CD4-positive, alpha-beta memory T cell (primary cell): Measurements from ENCODE around the gene SLC16A3. TPM values are rescaled to one million over a fixed set of nuclear protein-coding genes. Genes with fewer than 3 reads are reported as not detected.

Source experiments
- CTCF ChIA-PET: fragments of 350-600 bp; sonication (Branson Sonifier 250); formaldehyde crosslinking; loops from one replicate; lab custom pipeline; 2021; ENCODE audit warnings: inconsistent platforms; ENCODE audit not compliant: partially characterized antibody; lab: Charles Lee
- POLR2A ChIA-PET: fragments of 350-600 bp; sonication (Branson Sonifier 250); formaldehyde crosslinking; loops from one replicate; lab custom pipeline; 2021; ENCODE audit not compliant: partially characterized antibody; lab: Charles Lee
- DNase-seq, 5 donors: peaks; one replicate each; pipeline versions ENCODE4 v3.0.0 to v3.0.0-alpha.2; 2020 to 2022; ENCODE audit warnings: mixed read lengths in 1 of 5
- H3K27ac ChIP-seq: one replicate; pipeline ENCODE4 v1.7.0; 2013; ENCODE audit warnings: low read depth, low read length
- H3K27me3 ChIP-seq: 2 replicates; pipeline ENCODE4 v1.7.0; 2013; ENCODE audit warnings: mild to moderate bottlenecking, low read length, moderate library complexity; ENCODE audit not compliant: insufficient read depth
- H3K36me3 ChIP-seq: 2 replicates; pipeline ENCODE4 v1.7.0; 2013; ENCODE audit warnings: mild to moderate bottlenecking, low read length, moderate library complexity; ENCODE audit not compliant: insufficient read depth
- H3K4me1 ChIP-seq: 2 replicates; pipeline ENCODE4 v1.7.0; 2013; ENCODE audit warnings: mild to moderate bottlenecking, low read length, moderate library complexity; ENCODE audit not compliant: insufficient read depth
- H3K4me3 ChIP-seq, 2 donors: one replicate each; pipeline ENCODE4 v1.7.0; 2013; ENCODE audit warnings: low read length in 2 of 2, mild to moderate bottlenecking in 1 of 2
- H3K9me3 ChIP-seq, 2 donors: one replicate each; pipeline ENCODE4 v1.7.0; 2013; ENCODE audit warnings: low read length in 2 of 2, control low read depth in 1 of 2; ENCODE audit not compliant: control insufficient read depth in 1 of 2
- H3K27ac Mint-ChIP-seq, 7 donors: one replicate each; pipeline ENCODE4 v1.8.0; 2020 to 2021; ENCODE audit warnings: mixed read lengths in 7 of 7, mild to moderate bottlenecking in 6 of 7, inconsistent platforms in 3 of 7, moderate library complexity in 3 of 7
- H3K27me3 Mint-ChIP-seq, 2 donors: one replicate each; pipeline ENCODE4 v1.8.0; 2020 to 2021; ENCODE audit warnings: mixed read lengths in 2 of 2
- H3K36me3 Mint-ChIP-seq, 2 donors: one replicate each; pipeline ENCODE4 v1.8.0; 2020 to 2021; ENCODE audit warnings: mixed read lengths in 2 of 2, inconsistent platforms in 1 of 2, mild to moderate bottlenecking in 1 of 2
- H3K4me1 Mint-ChIP-seq, 4 donors: one replicate each; pipeline ENCODE4 v1.8.0; 2020 to 2021; ENCODE audit warnings: mixed read lengths in 4 of 4, mild to moderate bottlenecking in 1 of 4
- H3K4me3 Mint-ChIP-seq, 8 donors: one replicate each; pipeline ENCODE4 v1.8.0; 2020 to 2021; ENCODE audit warnings: mixed read lengths in 8 of 8, mild to moderate bottlenecking in 7 of 8, moderate library complexity in 6 of 8, inconsistent platforms in 3 of 8
- H3K9me3 Mint-ChIP-seq, 8 donors: one replicate each; pipeline ENCODE4 v1.8.0; 2020 to 2021; ENCODE audit warnings: mixed read lengths in 8 of 8, mild to moderate bottlenecking in 5 of 8, inconsistent platforms in 3 of 8, moderate library complexity in 1 of 8
- intact Hi-C: fragments of 100-400 bp; cut with micrococcal nuclease; formaldehyde crosslinking; loops from one replicate; pipeline ENCODE4 v1.15.1; 2023
- polyA plus RNA-seq, 2 donors: library from polyadenylated mRNA; unstranded; fragments of 300-500 nt; fragmentation: Illumina TruSeq; gene quantifications; one replicate each; pipeline ENCODE4 v1.2.3, GENCODE V29; 2021
- total RNA-seq, 2 experiments: library from RNA; stranded (reverse); gene quantifications; one replicate each; pipeline ENCODE4 v1.2.3, GENCODE V29; 2021

The SLC16A3 gene
- total and polyA plus RNA-seq, 4 experiments from 2014 or later: 1.4 to 31.4 (median 17.9) TPM

DNA sequence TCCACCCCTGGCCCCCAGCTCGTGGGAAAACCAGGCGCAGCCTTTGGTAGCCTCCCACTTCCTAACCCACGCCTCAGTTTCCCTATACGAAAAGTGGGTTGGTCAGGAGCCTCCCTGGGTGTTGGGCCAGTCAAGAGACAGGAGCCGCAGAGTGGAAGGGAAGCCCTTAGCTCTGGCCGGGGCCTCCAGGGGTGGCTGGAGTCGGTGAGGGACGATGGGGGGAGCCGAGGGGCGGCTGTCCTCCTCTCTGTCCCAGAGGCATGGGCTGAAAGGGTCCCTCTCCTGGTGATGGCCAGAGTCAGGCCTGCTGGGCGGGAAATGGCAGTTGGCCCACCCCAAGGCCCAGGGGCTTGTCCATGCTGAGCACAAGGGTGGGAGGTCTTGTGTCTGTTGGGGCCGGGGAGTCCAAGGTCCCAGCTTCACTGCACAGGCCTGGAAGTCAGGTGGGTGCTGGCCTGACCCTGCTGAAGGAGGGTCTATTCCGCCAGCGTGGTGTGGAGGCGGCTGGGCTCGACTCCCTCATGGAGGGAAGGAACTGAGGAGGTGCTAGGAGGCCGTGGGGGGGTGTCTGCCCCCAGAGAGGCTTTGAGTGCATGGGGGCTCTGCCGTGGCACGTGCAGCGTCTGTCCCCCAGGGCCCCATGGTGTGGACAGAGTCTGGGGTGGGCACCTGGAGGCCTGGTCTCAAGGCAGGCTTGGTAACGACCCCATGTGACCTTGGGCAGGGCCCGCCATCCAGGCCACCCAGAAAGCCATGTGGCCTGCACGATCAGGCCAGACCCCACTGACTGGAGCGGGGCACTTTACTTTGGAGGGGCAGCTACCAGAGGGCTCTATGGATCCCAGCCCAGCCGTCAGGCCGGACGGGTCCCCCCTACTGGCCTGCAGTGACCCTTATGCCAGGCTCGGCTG lies 1.1 kb downstream of the SLC16A3 start:
- Mint-ChIP-seq H3K9me3 (no peaks in the 10 kb centered on the region), H3K36me3 (peaks cover 0 to 2% of the 10 kb centered on the region in 2 donors), H3K27me3 (no peaks in the 10 kb centered on the region), H3K4me1 (peaks cover 2 to 30% (median 15%) of the 10 kb centered on the region in 4 donors), H3K27ac (peak overlapping the region; percentile 71 to 93 (median 87)), H3K4me3 (peak overlapping the region; percentile 71 to 89 (median 81))
- DNase-seq: peak in 1 of 5 donors; percentile 24
- Histone ChIP-seq H3K4me1 (peaks cover 39% of the 10 kb centered on the region), H3K27ac (peak overlapping the region; percentile 46), H3K36me3 (no peaks in the 10 kb centered on the region), H3K9me3 (no peaks in the 10 kb centered on the region), H3K27me3 (no peaks in the 10 kb centered on the region), H3K4me3 (peak overlapping the region in 1 of 2 donors; percentile 38)
- ChIA-PET CTCF (interaction anchor here (1.3 kb wide), 1 partner anchor 24 kb away, joined by 3 read pairs; no protein-coding TSS in a partner anchor), POLR2A (interaction anchor here (0.9 to 4.2 kb wide), 10 partner anchors 11 to 200 kb away, joined by 3 to 52 read pairs (median 14); partner anchors contain the start of genes CCDC57 and CD7)
- intact Hi-C loops: loop anchor here (2.0 to 10.0 kb wide), 3 partner anchors 23 to 195 kb away; partner anchors contain the start of genes DCXR and RAC3

DNA sequence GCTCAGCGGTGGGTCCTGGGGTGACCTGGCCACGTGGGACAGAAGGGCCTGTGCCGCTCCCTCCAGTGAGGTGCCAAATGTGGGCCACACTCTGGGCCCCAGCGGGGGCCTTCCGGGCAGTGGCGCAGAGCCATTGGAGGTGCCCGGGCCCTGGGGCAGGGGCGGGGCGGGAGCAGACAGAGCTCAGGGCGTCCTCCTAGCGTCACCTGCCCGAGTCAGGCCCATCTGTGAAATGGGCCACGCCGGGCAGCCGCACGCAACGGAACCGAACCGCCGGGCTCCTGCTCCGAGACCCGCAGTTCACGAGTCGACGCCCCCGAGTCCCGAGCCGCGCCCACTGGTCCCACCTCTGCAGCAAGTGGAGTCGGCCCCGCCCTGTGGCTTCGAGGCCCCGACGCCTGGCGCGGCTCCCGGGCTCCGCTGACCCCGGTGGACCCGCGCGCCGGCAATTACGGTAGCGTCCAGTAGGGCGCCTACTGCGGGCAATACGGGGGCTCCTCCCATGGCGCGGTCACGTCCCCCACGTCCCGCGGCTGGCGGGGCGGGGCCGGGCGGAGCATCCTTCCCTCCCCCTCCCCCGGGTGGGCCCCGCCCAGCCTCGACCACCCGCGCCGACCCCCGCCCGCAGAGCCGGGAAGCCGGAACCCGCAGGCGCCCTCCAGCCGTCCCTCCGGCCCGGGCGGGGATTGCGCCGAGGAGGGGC lies 1.9 kb downstream of the SLC16A3 start:
- ChIA-PET POLR2A (interaction anchor here (1.0 to 4.2 kb wide), 9 partner anchors 10 to 71 kb away, joined by 3 to 52 read pairs (median 22); partner anchors contain the start of genes CCDC57 and CSNK1D), CTCF (no interaction called here)
- Mint-ChIP-seq H3K4me1 (peaks cover 2 to 37% (median 15%) of the 10 kb centered on the region in 4 donors), H3K9me3 (no peaks in the 10 kb centered on the region), H3K27ac (no peak overlapping the region), H3K4me3 (peak overlapping the region in 5 of 8 donors; percentile 17 to 84 (median 77)), H3K36me3 (peaks cover 0 to 2% of the 10 kb centered on the region in 2 donors), H3K27me3 (no peaks in the 10 kb centered on the region)
- intact Hi-C loops: loop anchor here (10.0 kb wide), 1 partner anchor 196 kb away; the partner anchor contains the start of genes DCXR and RAC3
- DNase-seq: peak; percentile 42 to 76 (median 48)
- peak overlapping the region in 1 of 2 donors; percentile 32 for H3K4me3 ChIP-seq
- no peaks in the 10 kb centered on the region for H3K9me3 ChIP-seq
- no peaks in the 10 kb centered on the region for H3K36me3 ChIP-seq
- peaks cover 42% of the 10 kb centered on the region for H3K4me1 ChIP-seq
- no peaks in the 10 kb centered on the region for H3K27me3 ChIP-seq
- peak overlapping the region; percentile 38 for H3K27ac ChIP-seq

DNA sequence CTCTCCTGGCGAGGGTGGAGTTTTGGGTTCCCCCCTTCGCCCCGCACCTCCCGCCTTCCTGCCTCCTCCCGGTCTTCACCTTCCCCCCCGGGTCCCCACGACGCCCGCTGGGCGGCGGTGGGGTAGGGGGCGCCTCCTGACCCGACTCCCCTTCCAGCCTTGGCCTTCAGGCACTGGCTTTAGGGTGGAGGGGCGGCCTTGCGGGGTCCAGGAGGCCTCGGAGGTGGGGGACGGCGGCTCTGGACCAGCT lies 2.4 kb downstream of the SLC16A3 start:
- Mint-ChIP-seq H3K9me3 (no peaks in the 10 kb centered on the region), H3K4me3 (no peak overlapping the region), H3K27ac (no peak overlapping the region), H3K4me1 (peaks cover 3 to 41% (median 17%) of the 10 kb centered on the region in 4 donors), H3K27me3 (no peaks in the 10 kb centered on the region), H3K36me3 (peaks cover 0 to 4% of the 10 kb centered on the region in 2 donors)
- CTCF ChIA-PET: interaction anchor here (1.2 kb wide), 1 partner anchor 69 kb away, joined by 4 read pairs; no protein-coding TSS in a partner anchor
- intact Hi-C loops: loop anchor here (10.0 kb wide), 1 partner anchor 196 kb away; the partner anchor contains the start of genes DCXR and RAC3
- no peaks in the 10 kb centered on the region for H3K36me3 ChIP-seq
- POLR2A ChIA-PET: interaction anchor here (1.2 to 4.2 kb wide), 5 partner anchors 9 to 71 kb away, joined by 3 to 52 read pairs (median 3); partner anchors contain the start of gene CSNK1D
- H3K27ac ChIP-seq: peak overlapping the region; percentile 38
- H3K9me3 ChIP-seq: no peaks in the 10 kb centered on the region
- H3K27me3 ChIP-seq: no peaks in the 10 kb centered on the region
- DNase-seq: peak in 1 of 5 donors; percentile 31
- no peak overlapping the region for H3K4me3 ChIP-seq
- peaks cover 46% of the 10 kb centered on the region for H3K4me1 ChIP-seq

DNA sequence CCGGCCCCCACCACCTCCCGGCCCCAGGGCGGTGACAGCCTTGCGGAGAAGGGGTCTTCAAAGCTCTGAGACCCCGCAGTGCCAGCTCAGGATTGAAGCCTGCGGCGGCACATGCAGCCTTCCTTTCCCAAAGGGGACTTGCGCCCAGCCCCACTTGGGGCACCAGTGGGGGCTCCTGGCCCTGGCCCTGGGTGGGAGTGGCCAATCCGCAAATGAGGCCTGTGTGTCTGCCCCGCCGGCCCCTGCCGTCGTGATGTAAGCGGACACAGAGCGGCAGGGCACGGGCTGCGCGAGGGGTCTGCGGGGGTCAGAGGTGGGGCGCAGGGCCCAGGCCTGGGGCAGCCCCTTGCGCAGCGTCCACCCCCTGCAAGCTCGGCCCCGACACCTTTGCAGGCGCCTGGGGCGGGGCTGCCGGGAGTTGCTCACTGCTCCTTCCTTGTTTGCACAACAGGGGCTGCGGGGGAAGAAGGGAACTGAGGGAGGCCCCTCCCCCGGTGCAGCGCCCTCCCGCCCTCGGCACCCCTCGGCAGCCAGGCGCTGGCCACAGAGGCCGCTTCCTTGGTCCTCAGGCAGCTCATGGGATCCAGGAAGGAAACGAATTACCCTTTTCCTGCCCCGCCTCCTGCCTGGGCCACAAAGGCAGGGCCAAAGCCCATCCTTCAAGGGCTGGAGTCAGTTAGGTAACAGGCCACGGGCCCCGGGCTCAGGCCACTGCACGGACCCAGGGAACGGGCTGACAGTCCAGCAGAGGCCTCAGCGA lies 2.9 kb downstream of the SLC16A3 start:
- DNase-seq: peak in 2 of 5 donors; percentile 21 to 57
- Mint-ChIP-seq H3K27ac (no peak overlapping the region), H3K4me3 (no peak overlapping the region), H3K9me3 (no peaks in the 10 kb centered on the region), H3K27me3 (no peaks in the 10 kb centered on the region), H3K4me1 (peaks cover 3 to 43% (median 17%) of the 10 kb centered on the region in 4 donors), H3K36me3 (peaks cover 0 to 4% of the 10 kb centered on the region in 2 donors)
- no peaks in the 10 kb centered on the region for H3K9me3 ChIP-seq
- no peaks in the 10 kb centered on the region for H3K36me3 ChIP-seq
- H3K27ac ChIP-seq: peak overlapping the region; percentile 38
- no peak overlapping the region for H3K4me3 ChIP-seq
- POLR2A ChIA-PET: interaction anchor here (1.2 to 4.2 kb wide), 5 partner anchors 9 to 70 kb away, joined by 3 to 52 read pairs (median 3); partner anchors contain the start of gene CSNK1D
- H3K4me1 ChIP-seq: peaks cover 51% of the 10 kb centered on the region
- no peaks in the 10 kb centered on the region for H3K27me3 ChIP-seq
- CTCF ChIA-PET: interaction anchor here (1.2 kb wide), 1 partner anchor 68 kb away, joined by 4 read pairs; no protein-coding TSS in a partner anchor
- intact Hi-C loops: loop anchor here (10.0 kb wide), 1 partner anchor 197 kb away; the partner anchor contains the start of genes DCXR and RAC3

DNA sequence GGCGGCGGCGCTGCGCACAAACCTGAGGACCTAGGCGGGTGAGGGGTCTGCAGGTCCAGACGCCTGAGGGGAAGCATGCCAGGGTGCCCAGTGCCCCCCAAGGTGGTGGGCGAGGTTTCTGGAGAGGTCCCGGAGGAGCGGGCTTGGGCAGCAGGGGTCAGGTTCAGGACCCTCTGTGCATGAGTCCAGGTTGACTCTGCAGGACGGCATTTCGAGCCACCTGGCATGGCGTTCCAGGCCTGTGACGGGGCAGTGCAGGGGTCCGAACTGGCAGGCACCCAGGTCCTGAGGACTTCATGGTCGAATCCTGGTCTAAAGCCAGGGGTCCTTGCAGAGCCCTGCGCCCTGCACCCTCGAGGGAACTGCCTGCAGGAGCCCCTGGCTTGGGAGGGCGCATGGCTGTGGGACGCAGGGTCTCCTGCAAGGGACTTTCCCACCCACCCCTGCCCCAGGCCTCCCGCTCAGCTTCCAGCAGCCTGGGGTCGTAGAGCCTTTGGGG lies 3.5 kb downstream of the SLC16A3 start:
- H3K4me3 Mint-ChIP-seq: no peak overlapping the region
- Histone ChIP-seq H3K27ac (no peak overlapping the region), H3K27me3 (no peaks in the 10 kb centered on the region), H3K36me3 (no peaks in the 10 kb centered on the region), H3K4me3 (no peak overlapping the region), H3K9me3 (no peaks in the 10 kb centered on the region), H3K4me1 (peaks cover 55% of the 10 kb centered on the region)
- peaks cover 0 to under 1% (median 0%) of the 10 kb centered on the region in 8 donors for H3K9me3 Mint-ChIP-seq
- H3K27me3 Mint-ChIP-seq: no peaks in the 10 kb centered on the region
- H3K36me3 Mint-ChIP-seq: peaks cover 0 to 4% of the 10 kb centered on the region in 2 donors
- intact Hi-C loops: loop anchor here (10.0 kb wide), 1 partner anchor 198 kb away; the partner anchor contains the start of genes DCXR and RAC3
- no peak overlapping the region for H3K27ac Mint-ChIP-seq
- ChIA-PET CTCF (interaction anchor here (1.2 kb wide), 1 partner anchor 68 kb away, joined by 4 read pairs; no protein-coding TSS in a partner anchor), POLR2A (interaction anchor here (1.1 to 1.3 kb wide), 3 partner anchors 41 to 85 kb away, joined by 3 read pairs; partner anchors contain the start of genes CD7 and CSNK1D)
- H3K4me1 Mint-ChIP-seq: peaks cover 3 to 41% (median 15%) of the 10 kb centered on the region in 4 donors
- no peak for DNase-seq
